NOMO-1 treated with dmso at 0.1 percent for 144 hours (cell line): ENCODE measurements around the gene NT5E.
A peak's percentile ranks its signal among the peaks of the same experiment; 100 is the strongest.
"Not testable (repeated sequence)": the region's sequence is repeated elsewhere in the genome, so short reads cannot be mapped to it uniquely, and the experiment has no call there.

Experiments used
- DNase-seq: peaks from one replicate; lab custom pipeline; 2025; ENCODE audit not compliant: unreplicated experiment; lab: John Stamatoyannopoulos, UW

Gene NT5E

DNA sequence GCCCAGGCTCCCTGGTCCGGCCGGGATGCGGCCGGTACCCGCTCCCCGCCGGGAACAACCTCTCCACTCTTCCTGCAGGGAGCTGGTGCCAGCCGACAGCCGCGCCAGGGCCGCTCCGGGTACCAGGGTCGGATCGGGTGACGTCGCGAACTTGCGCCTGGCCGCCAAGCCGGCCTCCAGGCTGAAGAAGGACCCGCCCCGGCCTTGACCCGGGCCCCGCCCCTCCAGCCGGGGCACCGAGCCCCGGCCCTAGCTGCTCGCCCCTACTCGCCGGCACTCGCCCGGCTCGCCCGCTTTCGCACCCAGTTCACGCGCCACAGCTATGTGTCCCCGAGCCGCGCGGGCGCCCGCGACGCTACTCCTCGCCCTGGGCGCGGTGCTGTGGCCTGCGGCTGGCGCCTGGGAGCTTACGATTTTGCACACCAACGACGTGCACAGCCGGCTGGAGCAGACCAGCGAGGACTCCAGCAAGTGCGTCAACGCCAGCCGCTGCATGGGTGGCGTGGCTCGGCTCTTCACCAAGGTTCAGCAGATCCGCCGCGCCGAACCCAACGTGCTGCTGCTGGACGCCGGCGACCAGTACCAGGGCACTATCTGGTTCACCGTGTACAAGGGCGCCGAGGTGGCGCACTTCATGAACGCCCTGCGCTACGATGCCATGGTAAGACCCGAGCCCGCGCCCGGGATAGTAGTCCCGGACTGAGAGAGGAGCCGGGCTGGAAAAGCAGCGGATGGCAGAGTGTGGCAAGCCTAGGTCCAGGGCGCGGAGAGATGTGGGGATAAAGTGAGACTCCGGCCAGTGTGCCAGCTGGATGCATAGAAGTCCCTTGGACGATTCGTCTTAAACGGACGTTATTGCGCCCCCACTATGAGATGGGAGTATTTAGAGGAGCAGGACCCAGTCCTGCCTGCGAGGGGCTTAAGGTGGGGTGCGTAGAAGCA lies at the start of gene NT5E:
NT5E (plus strand) TSS at position 266 of the 942 bp plus-strand sequence; CDS start at position 323, 57 bp downstream.
- no peak for DNase-seq

DNA sequence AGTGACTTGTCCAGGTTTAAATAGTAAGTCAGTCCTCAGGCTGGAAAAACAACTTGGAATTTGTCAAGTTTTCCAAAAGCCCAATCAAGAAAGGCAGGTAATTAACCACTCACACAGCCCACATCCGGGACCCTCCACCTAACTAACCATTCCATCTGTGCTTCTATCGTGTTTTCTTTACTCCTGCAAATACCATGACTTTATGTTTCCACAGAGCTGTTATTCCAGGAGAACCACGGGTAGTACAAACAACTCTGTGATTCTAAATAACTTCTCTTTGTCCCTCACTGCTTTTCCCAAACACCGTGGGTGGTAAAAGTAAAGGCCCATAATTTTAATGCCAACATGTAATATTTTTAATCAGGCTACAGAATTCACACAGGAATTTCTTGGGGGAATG lies 49.6 kb upstream of the NT5E start:
- no peak for DNase-seq

DNA sequence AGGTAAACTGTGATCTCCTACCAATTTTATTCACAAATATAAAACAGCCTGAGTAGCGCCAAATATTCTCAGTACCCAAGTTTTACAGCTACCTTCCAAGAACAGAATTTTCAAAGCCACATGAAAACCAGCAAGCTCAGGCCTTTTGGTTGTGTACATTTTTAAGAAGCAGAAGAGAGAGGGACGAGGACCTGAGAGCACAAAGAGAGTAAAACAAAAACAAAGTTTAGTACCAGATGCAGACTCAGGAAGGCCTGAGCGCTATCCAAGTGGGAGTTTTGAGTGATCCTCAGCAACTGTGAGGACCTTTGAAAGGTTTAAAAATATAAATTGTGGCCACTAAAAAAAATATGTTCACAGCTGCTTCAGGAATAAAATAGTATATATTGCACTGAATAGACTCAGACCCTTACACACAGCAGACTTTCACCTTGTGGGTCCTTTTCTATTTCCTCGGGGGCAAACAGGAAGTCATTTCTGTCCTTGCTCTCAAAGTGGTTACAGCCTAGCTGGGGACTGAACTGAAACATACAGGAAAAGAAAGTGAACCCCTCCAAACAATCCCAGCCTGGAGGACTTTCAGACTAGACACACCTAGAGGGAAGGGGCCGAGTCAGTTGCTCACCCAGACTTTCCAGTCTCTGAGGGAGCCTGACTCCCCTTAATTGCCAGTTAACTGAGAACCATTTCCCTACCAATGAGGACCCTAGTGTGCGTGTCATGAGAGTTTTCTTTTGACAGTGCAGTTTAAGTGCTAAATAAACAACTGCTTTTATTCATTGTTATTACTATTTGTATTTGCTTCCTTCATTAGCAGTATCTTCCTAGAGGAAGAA lies 48.5 kb upstream of the NT5E start:
- no peak for DNase-seq

DNA sequence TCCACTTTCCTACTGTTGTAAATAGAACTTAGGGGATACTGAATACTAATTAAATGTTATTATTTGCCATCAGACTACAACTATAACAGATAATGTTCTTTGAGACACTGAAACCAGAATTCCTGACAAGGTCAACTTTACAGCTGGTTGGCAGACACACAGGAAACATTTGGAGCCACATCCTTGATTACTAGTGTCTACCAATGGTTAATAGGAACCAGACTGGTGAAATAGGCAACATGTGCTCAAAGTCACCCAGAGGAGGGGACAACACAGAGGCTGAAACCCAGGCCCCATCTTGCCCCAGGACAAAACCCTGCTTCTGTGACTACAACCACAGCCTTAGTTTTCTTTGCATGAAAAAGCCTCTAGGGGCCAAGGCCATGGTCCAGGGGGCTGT lies 47.8 kb upstream of the NT5E start:
- DNase-seq, result no peak

DNA sequence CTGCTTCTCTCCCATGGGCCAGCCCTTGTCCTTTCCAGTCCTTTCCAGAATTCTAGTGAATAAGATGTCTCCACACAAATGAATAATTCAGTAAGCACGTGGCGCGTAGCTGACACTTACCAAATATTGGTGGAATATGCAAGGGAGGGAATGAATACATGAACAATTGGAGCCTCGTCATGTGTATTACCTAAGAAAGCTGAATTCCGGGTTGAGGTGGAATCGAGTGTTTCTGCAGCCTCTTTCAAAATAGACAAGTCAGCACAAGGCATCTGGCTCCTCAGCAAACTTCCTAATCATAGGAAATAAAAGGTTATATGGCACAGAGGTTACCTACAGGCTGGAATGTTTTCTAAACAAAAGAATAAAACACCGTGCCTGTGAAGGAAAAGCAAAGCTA lies 47.0 kb upstream of the NT5E start:
- DNase-seq, result no peak

DNA sequence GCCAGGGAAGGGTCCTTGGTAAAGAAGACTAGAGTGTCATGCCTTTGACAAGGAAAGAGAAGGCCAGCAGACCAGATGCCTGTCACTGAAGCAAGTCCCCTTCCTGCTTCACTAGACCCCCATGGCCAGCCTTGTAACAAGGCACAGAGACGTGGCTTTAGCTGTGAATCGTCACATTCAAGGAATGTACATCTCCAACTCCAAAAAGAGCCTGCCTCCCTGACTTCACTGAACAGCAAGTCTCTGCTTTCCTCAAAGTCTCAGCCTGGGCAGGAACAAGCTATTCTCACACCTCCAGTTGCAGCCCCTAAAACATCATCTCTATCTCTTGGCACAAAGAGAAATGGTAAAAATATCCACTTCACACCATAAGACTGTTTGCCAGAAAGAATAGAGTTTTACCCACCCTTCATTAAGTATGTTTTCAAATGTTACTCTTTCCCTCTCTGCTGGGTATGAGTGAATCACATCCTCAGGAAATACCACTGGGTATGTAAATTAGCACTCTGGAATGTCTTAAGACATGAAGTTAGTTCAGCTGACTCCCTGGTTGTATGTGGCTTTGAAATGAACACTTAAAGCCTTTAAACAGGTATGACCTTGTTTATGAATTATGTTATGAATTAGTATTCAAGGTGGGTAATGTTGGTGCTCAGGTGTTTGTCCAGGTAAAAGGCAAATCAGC lies 46.4 kb upstream of the NT5E start:
- DNase-seq, result no peak

DNA sequence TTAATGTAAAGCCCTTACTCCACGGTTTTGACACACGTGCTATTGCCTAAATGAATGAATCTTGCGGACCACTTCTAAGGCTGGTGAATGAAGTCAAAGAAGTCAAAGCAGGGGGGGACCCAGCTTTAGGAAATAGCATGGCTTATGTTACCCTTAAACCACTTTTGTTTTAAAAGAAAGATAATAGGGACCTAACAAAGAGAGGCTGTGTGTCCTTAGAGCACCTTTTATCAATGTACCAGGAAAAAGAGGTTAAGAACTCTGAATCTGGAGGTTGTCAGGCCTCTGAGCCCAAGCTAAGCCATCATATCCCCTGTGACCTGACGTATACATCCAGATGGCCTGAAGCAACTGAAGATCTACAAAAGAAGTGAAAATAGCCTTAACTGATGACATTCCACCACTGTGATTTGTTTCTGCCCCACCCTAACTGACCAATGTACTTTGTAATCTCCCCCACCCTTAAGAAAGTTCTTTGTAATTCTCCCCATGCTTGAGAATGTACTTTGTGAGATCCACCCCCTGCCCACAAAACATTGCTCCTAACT lies 45.8 kb upstream of the NT5E start:
- not testable (repeated sequence) for DNase-seq

DNA sequence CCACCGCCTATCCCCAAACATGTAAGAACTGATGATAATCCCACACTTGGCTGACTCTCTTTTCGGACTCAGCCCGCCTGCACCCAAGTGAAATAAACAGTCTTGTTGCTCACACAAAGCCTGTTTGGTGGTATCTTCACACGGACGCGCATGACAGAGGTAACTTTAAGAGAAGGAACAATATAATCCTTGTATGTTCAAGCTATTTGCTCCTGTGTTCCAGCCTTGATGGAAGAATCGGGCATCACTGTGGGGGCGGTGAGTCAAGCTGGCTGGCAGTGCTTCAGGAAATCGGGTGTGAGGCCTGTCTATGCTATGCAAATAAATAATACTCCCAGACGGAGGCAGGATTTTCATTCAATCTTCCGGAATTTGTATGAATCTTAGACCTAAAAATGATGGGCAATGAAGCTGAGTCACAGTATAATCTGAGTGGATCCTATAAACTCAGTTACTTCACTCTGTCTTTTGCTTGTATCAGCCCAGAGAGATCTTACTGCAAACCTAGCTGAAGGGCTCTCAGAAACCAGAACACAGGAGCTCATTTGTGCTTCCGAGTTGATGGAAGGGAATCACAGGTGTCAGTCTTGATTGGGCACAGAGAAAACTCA lies 45.2 kb upstream of the NT5E start:
- no peak for DNase-seq

DNA sequence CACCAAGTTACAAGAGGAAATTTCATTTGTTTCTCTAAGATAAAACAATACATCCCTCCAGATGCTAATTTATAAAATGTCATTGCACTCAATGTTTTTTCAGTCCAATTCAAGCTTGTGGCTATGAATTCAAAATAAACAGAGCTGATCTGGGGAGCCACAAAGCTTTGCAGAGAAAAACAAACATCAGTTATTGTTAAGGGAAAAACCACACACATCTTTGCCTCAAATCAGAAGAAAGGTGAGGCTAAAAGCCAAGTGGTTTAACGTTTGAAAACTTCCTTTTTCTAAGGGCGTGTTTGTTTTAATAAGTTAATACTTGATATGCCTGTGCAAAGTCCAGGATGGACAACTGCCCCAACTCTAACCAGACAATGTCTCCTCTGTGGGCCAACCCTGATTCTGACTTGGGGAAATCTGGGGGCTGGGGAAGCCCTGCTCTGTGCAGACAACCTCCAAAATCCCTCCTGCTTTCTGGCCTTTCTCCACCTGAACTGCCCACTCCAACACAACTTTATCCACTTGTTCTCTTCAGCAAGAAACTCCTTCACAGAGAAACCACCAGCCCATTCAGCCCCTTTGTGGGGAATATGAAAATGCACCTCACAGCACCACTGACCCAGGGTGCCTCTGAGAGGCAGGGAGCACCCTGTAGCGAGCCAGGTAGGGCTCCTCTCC lies 44.6 kb upstream of the NT5E start:
- DNase-seq, result no peak

DNA sequence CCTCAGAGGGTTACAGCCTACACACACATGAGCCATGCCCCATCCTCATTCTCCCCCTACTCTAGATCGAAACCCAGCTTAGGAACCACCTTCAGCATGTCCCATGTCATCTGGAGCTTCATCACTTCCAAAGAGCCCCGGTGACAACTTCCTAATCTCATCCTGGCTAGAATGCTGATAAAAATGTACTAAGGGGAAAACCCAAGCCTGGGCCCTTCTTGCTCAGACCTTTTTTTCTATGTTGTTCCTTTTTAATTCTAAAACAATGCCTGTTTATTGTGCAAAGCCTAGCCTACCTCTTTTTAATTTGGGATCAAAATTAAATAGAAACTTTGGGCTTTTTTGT lies 44.1 kb upstream of the NT5E start:
- no peak for DNase-seq

DNA sequence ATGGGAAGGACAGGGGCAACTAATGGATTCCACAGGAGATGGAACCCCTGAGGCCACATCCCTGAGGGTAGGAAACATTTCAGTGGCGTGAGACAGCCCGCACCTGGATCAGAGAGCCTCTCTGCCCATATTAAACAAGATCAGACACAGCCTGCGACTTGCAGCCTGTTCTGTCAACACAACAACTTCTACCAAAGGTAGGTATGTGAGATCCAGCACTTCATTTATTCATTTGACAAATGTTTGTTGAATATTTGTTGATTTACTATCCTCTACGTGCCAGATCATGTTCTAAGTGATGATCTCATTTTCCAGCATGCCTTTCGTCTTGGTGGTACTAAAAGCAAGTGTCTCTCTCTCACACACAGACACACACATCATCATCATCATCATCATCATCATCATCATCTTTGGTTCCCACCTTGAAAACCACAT lies 43.2 kb upstream of the NT5E start:
- no peak for DNase-seq

DNA sequence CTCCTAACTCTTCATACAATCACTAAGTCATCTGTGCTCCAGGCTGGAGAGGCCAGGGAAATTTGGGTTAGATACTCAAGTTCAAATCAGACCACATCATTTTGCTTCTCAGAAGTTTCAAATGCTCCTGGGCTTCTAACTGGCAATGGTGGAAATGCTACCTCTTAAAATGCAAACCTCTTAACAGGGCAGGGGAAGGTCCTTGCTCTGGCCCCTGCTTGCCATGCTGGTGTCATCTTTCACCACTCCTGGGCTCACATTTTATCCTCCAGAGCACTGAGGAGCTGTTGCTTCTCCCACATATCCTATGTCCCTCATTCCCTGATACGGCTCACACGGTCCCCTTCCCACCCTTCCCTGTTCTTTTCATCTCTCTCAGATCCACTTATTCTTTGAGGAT lies 41.8 kb upstream of the NT5E start:
- DNase-seq, result no peak

DNA sequence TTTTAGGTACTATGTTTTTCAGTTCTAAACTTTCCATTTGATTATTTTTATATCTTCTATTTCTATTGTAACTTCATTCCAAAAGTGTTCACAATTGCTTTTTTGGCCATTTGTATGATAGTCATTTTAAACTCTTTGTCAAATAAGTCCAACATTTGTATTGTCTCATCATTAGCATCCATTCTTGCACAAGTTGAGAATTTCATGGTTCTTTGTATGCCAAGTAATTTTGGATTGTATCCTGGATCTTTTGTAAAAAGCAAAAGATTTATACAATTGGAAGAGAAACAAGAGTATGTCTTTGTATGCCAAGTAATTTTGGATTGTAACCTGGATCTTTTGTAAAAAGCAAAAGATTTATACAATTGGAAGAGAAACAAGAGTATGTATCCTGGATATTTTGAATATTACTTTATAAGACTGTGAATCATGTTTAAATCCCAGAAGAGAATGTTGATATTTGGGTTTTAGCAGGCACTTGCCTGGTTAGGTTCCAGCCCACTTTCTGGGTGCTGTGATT lies 36.9 kb upstream of the NT5E start:
- no peak for DNase-seq

DNA sequence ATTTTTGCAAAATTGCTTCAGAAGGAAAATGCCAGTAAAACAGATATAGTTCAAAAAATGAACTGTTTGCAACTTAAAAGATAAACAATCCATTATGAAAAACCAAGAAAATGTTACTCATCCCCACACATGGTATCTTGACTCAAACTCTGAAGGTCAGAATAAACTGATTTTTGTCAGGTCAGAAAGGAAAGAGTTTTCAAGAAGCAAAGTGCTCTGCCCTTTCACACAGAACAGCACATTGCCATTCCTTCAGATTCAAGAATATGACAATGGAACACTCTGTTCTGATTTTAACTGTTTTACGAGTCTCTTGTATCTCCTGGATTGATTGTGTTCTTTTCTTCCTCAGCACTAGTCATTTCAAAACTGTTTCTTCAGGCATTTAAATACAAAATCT lies 33.8 kb upstream of the NT5E start:
- no peak for DNase-seq

DNA sequence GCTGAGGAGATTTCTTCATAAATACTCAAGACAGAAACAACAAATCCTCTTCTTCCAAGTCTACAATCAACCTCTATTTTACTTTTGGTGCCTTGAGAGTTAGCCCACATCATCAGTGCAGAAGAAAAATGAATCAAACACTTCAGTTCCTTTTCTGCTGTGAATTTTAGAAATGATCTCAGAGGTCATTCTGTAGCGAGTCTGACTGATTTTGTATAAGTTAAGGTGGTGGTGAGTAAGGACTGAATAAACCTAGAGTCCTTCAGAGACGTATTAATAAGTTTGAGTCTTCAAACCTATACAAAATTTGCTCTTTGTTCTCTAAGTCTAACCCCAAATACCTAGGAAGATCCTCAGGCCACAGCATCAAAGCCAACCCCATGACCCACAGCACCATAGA lies 33.1 kb upstream of the NT5E start:
- no peak for DNase-seq

DNA sequence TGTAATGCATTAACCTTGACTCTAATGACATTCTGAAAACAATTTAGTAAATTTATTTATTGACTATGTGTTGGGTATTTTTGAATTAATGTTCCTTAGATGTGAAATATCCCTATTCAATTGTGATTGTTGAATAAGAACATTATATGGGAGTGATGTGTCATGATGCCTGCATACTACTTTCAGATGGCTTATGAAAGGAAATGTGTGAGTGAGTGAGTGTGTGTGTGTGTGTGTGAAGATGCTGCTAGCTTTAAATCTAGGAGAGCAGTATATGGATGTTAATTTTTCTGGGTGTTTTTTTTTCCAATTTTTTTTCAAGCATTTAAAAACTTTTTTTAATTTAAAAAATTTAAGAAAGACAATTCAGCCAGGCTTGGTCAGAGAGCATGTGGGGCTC lies 32.5 kb upstream of the NT5E start:
- DNase-seq, result no peak

DNA sequence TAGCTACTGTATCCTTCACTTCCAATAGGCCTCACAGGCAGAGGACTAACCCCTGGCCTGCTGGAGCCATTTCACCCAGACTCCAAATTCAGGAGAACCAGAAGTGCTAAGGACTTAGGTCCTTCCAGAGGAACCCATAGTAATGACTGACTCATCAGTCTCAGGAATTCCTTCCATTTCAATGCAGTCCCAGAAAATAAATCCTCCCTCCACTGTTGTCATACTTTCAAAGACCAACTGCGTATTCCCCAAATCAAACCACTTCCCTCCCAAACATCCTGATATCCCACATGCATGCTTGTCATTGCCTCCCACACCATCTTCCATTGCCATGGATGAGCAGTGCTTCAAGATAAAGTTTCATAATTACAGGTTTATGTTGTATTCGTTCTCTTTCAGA lies 31.8 kb upstream of the NT5E start:
- DNase-seq, result no peak

DNA sequence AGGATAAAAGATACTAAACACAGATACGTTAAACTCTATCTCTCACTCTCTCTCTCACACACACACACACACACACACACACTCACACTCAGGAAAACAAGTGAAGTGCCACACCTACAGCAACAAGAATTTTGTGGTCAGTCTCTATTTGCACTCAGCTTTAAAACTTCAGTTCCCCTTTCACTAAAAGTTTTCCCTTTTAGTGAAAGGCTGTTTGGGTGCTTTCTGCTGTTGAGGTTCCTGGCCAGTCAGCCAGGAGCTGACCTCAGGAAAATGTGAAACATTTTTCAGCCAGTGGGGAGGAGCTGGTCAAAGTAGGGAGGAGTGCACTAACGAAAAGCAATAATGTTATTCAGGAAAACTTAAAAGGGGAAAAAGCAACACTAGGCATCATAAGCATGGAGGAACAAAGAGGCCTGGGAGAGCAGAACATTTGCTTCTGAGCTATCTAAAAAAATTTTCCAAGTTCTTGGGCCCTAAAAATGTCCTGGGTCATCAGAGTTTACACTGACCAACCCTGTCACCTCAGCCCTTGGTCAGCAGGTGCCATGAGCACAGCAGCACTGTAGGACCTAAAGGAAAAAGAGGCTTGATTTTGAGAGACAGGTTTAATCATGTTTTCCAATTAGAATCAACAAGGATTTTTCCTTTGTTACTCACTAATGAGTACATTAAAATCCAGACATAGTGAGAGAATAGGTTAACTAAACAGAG lies 30.7 kb upstream of the NT5E start:
- peak; percentile 39 for DNase-seq

DNA sequence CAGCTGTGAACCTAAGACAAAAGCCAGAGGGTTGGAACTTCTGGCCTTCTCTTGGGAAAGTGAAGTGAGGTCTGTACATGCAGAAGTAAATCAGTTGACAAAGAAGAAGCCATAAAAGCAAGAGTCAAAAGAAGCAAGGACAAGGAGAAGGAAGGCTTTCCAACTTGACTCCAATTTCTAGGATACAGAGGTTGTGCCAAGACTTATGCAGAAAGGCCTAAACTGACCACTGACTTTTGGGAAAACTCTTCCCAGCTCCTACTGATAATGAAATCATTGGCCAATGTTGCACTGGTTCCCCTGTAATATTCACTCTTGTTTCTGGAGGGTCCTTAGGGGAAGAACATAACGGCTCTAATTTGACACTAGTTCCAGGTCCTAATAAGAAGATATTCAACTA lies 29.3 kb upstream of the NT5E start:
- DNase-seq, result no peak
